Heart left ventricle (tissue), 13 donors: ENCODE data around the gene GTF2A2.

Experiments used
- POLR2A ChIP-seq, 2 donors: fragments of 450-650 bp; IDR thresholded peaks; one replicate each; pipeline ENCODE4 v1.6.1; 2017; ENCODE audit warnings: antibody characterized with exemption in 2 of 2, mild to moderate bottlenecking in 2 of 2, moderate library complexity in 2 of 2
- TF ChIP-seq, protein P1 (sequence below), 12 donors: fragments of 200-600 bp; sonication (generic) in 4 of 12; IDR thresholded peaks; one replicate each; pipeline versions ENCODE4 v1.5.0 to v1.8.0; 2018 to 2022; ENCODE audit warnings: antibody characterized with exemption in 12 of 12, mild to moderate bottlenecking in 5 of 12
- donor health status: ischemic (EF 13 %, LVEDD 7.1; RV severe dilation, severe dysfunction).
- donor health status: DM: no; HTN: yes; CAD: no.
- donor health status: DM: no; HTN: no; CAD: no.
- donor health status: ischemic (EF 25% LVEDD 6.9; RV normal size, moderate dysfunction).
- donor health status: ischemic (EF 25% LVEDD 5.7; RV mildly dilated, moderate dysfunction).
- donor health status: ischemic (EF 35%, LVEDD 5.7; RV mildly dilated, moderate dysfunction).
- donor health status: nonischemic (EF 11% LVEDD 7.7; RV severe dilation, severe dysfunction).
- donor health status: DM: yes; HTN: yes; CAD: no.
- donor health status: PGD.
- donor health status: ischemic (EF 29% LVEDD 5.4; RV normal size, mild dysfunction).
- donor health status: nonischemic (EF 23%, LVEDD 6.1; RV moderate dilation, normal function).

GRCh38 chr15:59609730-59610712, 47.3 kb downstream of the GTF2A2 start:
- TF ChIP-seq, protein P1, sequence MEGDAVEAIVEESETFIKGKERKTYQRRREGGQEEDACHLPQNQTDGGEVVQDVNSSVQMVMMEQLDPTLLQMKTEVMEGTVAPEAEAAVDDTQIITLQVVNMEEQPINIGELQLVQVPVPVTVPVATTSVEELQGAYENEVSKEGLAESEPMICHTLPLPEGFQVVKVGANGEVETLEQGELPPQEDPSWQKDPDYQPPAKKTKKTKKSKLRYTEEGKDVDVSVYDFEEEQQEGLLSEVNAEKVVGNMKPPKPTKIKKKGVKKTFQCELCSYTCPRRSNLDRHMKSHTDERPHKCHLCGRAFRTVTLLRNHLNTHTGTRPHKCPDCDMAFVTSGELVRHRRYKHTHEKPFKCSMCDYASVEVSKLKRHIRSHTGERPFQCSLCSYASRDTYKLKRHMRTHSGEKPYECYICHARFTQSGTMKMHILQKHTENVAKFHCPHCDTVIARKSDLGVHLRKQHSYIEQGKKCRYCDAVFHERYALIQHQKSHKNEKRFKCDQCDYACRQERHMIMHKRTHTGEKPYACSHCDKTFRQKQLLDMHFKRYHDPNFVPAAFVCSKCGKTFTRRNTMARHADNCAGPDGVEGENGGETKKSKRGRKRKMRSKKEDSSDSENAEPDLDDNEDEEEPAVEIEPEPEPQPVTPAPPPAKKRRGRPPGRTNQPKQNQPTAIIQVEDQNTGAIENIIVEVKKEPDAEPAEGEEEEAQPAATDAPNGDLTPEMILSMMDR (IDR thresholded peaks at IDR 0.05) = no peak
- TF ChIP-seq POLR2A (IDR thresholded peaks at IDR 0.05) = no peak
